GM10266 (cell line): Measurements from ENCODE around the gene KCNJ4.
A peak's percentile ranks its signal among the peaks of the same experiment; 100 is the strongest.

Experiments
- DNase-seq: peaks from one replicate; pipeline ENCODE4 v3.0.0; 2012; ENCODE audit errors: extremely low spot score
- TF ChIP-seq, protein P1 (sequence below): IDR thresholded peaks from 2 replicates; pipeline ENCODE4 v1.5.1; 2012; ENCODE audit warnings: mild to moderate bottlenecking, low read depth; ENCODE audit not compliant: control insufficient read depth, insufficient read depth; ENCODE audit errors: missing control alignments

Gene KCNJ4

DNA sequence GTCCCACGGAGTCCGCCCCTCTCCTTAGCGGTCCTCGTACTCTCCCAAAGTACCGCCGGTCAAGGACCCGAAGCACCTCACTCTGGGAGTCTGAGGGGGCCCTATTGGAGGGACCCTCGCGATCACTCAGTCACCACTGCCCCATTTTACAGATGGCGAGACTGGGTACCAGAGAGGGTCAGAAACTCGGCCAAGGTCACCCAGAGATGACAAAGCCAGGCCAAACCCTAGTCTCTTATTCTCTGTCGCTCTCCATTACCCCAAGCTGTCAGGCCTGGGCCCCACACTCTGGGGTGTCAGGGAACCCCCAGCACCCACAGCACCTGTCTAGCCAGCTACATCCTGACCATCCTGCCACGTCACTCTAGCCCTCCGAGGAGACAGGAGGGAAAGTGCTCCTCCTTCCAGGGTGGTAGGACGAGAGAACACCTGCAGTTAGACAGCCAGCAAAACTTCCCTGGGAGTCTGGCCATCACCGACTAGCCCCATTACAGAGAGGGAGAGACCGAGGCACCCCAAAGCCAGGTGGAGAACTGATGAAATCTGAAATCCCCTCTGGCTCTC lies 1.4 kb upstream of the KCNJ4 start:
- TF ChIP-seq, protein P1, sequence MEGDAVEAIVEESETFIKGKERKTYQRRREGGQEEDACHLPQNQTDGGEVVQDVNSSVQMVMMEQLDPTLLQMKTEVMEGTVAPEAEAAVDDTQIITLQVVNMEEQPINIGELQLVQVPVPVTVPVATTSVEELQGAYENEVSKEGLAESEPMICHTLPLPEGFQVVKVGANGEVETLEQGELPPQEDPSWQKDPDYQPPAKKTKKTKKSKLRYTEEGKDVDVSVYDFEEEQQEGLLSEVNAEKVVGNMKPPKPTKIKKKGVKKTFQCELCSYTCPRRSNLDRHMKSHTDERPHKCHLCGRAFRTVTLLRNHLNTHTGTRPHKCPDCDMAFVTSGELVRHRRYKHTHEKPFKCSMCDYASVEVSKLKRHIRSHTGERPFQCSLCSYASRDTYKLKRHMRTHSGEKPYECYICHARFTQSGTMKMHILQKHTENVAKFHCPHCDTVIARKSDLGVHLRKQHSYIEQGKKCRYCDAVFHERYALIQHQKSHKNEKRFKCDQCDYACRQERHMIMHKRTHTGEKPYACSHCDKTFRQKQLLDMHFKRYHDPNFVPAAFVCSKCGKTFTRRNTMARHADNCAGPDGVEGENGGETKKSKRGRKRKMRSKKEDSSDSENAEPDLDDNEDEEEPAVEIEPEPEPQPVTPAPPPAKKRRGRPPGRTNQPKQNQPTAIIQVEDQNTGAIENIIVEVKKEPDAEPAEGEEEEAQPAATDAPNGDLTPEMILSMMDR = no peak
- DNase-seq = no peak

DNA sequence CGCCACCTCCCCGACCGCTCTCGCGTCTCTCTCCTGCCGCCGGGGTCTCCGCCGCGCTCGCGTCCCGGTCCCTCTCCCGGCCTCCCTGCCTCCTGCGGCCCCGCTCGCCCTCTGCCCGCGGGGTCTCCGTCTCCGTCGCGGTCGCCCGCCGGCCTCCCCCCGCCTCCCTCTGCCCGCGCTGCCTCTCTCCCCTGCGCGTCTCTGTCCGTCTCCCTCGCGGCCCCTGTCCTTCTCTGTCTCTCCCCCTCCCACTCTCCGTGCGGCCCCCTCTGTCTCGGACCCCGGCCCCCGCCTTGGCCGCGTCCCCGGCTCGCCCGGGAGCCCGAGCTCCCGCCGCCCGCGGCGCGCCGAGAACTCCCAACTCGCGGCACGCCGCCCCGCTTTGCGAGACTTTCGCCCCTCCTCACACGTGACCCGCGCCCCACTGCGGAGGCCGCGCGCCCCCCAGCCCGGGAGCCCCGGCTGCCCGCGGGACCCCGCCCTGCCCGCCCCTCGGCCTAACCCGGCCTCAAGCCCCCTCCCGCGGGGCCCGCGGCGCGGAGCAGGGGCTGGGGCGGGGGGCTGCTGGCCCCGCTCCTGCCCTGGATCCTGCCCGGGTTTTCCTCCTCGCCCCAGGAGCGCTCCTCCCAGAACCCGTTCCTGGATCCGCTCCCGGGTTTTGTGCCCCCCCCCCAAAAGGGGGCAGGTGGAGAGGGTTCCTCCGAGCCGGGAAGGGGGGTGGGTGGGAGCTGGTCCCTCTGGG lies 702 bp upstream of the KCNJ4 start:
- TF ChIP-seq, protein P1 = no peak
- peak; percentile 70 for DNase-seq

DNA sequence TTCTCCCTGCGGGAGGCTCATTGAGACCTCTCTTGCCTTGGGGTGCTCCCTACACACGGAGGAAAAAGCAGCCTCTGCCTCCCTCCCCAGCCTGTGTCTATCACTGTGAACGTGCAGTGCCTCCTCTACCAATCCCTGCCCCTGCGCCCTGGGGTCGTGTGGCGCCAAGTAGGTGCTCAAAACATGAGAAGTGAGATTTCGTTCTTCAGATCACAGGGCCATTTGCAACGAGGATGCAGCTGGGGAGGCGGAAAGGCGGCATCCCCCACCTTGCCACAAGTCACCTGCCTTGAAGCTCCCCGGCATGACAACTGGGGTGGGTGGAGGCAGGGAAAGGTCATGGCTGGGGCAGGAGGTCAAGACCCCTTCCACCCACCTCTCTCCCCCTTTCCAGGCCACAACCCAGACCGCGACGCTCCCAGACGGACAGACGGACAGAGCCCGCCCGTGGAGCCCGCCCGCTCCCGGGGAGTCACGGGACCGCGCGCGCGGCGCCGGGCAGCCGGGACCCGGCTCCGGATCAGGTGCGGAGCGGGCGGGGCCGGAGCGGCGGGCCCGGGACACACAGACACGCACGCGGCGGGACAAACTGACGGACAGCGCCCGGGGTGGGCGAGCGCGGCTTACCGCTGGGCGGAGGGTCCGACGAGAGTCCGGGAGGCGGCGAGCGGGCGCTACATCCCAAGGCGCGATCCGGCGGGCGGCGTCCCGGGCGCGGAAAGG lies 485 bp downstream of the KCNJ4 start:
- peak; percentile 73 for DNase-seq
- TF ChIP-seq, protein P1 = no peak

DNA sequence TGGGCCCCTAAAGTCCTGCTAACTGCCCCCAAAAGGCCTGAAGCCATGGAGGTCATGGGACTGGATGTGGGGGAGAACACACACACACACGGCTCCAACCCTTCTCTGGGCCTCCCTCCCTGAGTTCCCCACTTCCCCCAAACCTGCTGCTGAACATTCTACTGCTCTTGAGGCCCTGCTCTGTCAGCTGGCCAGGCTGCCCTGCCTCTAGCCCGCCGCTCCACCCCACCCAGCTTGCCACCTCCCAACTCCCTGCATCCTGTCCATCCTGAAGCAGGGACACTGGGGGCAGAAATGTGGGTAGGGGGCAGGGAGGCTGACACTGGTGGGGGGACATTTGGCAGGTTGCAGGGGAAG lies 1.0 kb downstream of the KCNJ4 start:
- no peak for DNase-seq
- TF ChIP-seq, protein P1 = no peak

DNA sequence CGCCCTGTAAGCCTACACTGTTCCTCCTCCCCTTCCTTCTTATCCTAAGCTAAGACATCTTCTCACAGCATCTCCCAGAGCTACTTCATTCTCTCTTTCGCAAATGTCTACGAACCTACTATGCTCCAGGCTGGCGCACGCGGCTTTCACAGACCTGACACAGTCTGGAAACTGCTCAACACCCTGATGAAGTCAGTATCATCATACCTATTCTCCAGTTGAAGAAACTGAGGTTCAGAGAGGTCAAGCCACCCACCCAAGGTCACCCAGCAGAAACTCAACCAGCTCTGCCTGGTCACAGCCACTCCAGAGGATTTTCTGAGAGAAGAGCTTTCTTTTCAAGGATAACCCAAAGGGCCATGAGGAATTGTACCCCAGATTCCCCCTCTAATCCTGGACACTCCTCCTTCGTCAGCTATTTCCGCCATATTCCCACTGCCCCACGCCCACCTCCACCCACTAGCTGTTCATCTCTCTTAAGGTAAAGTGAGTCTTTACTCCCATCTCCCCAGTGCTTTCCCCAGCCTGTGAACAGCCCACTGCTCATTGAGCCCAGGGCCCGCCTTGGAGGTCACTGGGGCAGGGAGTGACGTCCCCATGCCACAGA lies 1.8 kb downstream of the KCNJ4 start:
- TF ChIP-seq, protein P1 = no peak
- no peak for DNase-seq

DNA sequence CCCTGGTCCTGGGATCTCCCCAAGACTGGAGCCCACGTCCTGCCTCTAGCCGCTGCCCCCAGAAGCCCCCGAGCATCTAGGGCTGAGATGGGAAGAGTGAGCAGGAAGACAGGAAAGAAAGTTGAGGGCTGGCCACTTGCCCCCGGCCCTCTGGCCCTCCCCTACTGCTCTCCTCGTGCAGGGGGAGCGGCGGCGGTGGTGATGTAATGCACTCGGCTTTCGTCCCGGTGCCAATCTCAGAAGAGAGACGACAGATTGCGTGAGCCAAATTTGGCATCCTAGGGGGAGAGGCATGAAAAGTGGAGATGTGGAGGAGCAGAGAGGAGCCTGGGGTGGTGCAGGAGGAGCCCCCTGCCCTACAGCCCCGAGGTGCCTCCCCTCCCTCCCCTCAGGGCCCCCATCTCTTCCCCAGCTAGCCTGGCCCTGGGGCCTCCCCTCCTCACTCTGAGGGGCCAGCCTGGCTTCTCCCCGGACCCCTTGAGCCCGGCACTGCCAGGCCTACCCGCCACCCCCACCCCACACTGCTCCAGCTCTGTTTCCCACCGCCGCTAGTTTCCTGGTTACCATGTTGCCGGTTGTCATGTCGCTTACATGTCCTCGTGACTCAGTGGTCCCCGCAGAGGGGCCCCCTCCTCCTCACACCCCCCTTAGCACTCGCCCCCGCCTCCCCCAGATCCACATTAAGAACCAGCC lies 2.5 kb downstream of the KCNJ4 start:
- no peak for DNase-seq
- TF ChIP-seq, protein P1 = no peak

DNA sequence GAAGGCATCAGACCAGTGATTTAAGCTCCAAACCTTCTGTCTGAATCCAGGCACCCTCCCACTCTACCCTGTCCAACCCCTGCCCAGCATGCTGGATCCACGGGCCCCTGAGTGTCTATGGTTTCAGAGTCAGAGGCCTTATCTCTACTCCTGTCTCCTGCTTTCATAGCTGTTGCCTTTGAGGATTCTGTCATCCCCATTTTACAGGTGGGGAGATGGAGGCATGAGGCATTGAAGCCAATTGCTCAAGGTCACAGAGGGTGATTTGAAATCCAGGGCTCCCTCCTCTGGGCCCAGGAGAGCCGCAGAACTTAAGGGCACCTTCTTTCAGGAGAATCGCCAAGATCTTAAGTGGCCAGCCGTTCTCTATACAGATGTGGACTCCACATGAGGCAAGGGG lies 3.1 kb downstream of the KCNJ4 start:
- TF ChIP-seq, protein P1 = no peak
- no peak for DNase-seq
